ENCODE results near the gene TTC21A. TPM values are rescaled to one million over a fixed set of nuclear protein-coding genes. Genes with fewer than 3 reads are reported as not detected.

Gene TTC21A
- total and polyA plus RNA-seq, 3 donors from 2014 or later = 74.3 to 266 (median 101) TPM

DNA sequence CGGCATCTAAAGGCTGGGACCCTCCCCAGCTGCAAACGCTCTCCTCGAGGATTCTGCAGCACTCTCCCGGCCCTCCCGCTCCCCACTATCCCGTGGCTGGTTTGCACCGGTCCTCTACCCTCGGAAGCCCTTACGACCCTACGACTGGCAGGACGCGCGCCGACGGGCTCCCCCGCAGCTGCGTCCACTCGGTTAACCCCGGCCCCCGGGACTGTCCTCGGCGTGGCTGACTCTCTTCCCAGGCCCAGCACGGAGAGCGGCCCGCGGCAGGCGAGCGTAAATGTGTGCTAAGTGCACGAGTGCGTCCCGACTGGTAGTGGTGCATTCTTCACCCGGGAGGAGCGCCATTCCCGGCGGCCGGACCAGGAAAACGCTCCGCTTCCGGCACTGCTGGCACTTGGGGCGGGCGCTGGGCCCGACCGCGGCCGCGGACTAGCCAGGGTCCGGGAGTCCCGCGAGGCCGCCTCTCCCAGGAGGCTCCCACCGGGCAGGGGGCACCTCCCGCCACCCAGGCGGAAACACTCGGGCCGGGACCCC lies 561 bp upstream of the TTC21A start:
- Histone ChIP-seq H3K27ac (peak overlapping the region; percentile 71 to 93), H3K36me3 (ENCODE audit: low read depth, missing control alignments) (no peaks in the 10 kb centered on the region), H3K4me3 (peak overlapping the region; percentile 92 to 96), H3K9me3 (no peaks in the 10 kb centered on the region), H3K27me3 (no peaks in the 10 kb centered on the region), H3K4me1 (peaks cover 25% of the 10 kb centered on the region)
- TF ChIP-seq POLR2A (IDR thresholded peaks at IDR 0.05) = no peak
- TF ChIP-seq, protein P1, sequence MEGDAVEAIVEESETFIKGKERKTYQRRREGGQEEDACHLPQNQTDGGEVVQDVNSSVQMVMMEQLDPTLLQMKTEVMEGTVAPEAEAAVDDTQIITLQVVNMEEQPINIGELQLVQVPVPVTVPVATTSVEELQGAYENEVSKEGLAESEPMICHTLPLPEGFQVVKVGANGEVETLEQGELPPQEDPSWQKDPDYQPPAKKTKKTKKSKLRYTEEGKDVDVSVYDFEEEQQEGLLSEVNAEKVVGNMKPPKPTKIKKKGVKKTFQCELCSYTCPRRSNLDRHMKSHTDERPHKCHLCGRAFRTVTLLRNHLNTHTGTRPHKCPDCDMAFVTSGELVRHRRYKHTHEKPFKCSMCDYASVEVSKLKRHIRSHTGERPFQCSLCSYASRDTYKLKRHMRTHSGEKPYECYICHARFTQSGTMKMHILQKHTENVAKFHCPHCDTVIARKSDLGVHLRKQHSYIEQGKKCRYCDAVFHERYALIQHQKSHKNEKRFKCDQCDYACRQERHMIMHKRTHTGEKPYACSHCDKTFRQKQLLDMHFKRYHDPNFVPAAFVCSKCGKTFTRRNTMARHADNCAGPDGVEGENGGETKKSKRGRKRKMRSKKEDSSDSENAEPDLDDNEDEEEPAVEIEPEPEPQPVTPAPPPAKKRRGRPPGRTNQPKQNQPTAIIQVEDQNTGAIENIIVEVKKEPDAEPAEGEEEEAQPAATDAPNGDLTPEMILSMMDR (IDR thresholded peaks at IDR 0.05) = no peak
- WGBS, 2 donors = 1% methylated on average over 10 to 29 of the region's 55 CpGs
- intact Hi-C loops (cut with DNase I; ENCODE audit: low total_unique reads) = no loop called here
- DNase-seq = peak; percentile 56

- DNase-seq = no peak
Measured at GRCh38 chr3:39108200-39108710, 775 bp downstream of the TTC21A start.

GRCh38 chr3:39109086-39109485 lies 1.6 kb downstream of the TTC21A start:
- 92% methylated on average over 5 of the region's 5 CpGs for WGBS, 2 donors
- H3K36me3 ChIP-seq (ENCODE audit: low read depth, missing control alignments) = no peaks in the 10 kb centered on the region
- no peak overlapping the region for H3K4me3 ChIP-seq
- H3K27ac ChIP-seq = no peak overlapping the region
- DNase-seq = no peak
- H3K27me3 ChIP-seq = no peaks in the 10 kb centered on the region
- H3K4me1 ChIP-seq = peaks cover 18% of the 10 kb centered on the region
- H3K9me3 ChIP-seq = no peaks in the 10 kb centered on the region
- intact Hi-C loops (cut with DNase I; ENCODE audit: low total_unique reads) = no loop called here
- TF ChIP-seq, protein P1 (IDR thresholded peaks at IDR 0.05) = no peak
- no peak for TF ChIP-seq POLR2A (IDR thresholded peaks at IDR 0.05)

More at GRCh38 chr3:39108200-39108710, 775 bp downstream of the TTC21A start:
- H3K27ac ChIP-seq = peak overlapping the region; percentile 71 to 93
- H3K36me3 ChIP-seq (ENCODE audit: low read depth, missing control alignments) = no peaks in the 10 kb centered on the region
- intact Hi-C loops (cut with DNase I; ENCODE audit: low total_unique reads) = no loop called here
- H3K9me3 ChIP-seq = no peaks in the 10 kb centered on the region
- no peak for TF ChIP-seq POLR2A (IDR thresholded peaks at IDR 0.05)
- TF ChIP-seq, protein P1 (IDR thresholded peaks at IDR 0.05) = no peak
- peak overlapping the region; percentile 92 to 96 for H3K4me3 ChIP-seq
- peaks cover 25% of the 10 kb centered on the region for H3K4me1 ChIP-seq
- H3K27me3 ChIP-seq = no peaks in the 10 kb centered on the region
- 18 to 20% methylated on average over 2 of the region's 2 CpGs for WGBS, 2 donors

GRCh38 chr3:39110041-39110639 lies 2.7 kb downstream of the TTC21A start:
- Histone ChIP-seq H3K4me3 (no peak overlapping the region), H3K36me3 (ENCODE audit: low read depth, missing control alignments) (no peaks in the 10 kb centered on the region), H3K9me3 (no peaks in the 10 kb centered on the region), H3K27me3 (no peaks in the 10 kb centered on the region), H3K4me1 (peaks cover 11% of the 10 kb centered on the region), H3K27ac (no peak overlapping the region)
- no peak for TF ChIP-seq POLR2A (IDR thresholded peaks at IDR 0.05)
- DNase-seq = no peak
- intact Hi-C loops (cut with DNase I; ENCODE audit: low total_unique reads) = no loop called here
- WGBS, 2 donors = 50 to 88% methylated on average over 2 of the region's 2 CpGs

- H3K9me3 ChIP-seq = no peaks in the 10 kb centered on the region
- DNase-seq = no peak
- TF ChIP-seq POLR2A (IDR thresholded peaks at IDR 0.05) = no peak
- TF ChIP-seq, protein P1 (IDR thresholded peaks at IDR 0.05) = no peak
- no peak overlapping the region for H3K4me3 ChIP-seq
- no peaks in the 10 kb centered on the region for H3K27me3 ChIP-seq
- H3K4me1 ChIP-seq = peaks cover 6% of the 10 kb centered on the region
- intact Hi-C loops (cut with DNase I; ENCODE audit: low total_unique reads) = no loop called here
- H3K27ac ChIP-seq = no peak overlapping the region
- no peaks in the 10 kb centered on the region for H3K36me3 ChIP-seq (ENCODE audit: low read depth, missing control alignments)
- 91 to 100% methylated on average over 2 to 3 of the region's 3 CpGs for WGBS, 2 donors
Measured at GRCh38 chr3:39112113-39112512, 4.6 kb downstream of the TTC21A start.
